ENCODE results near the gene SPOCD1. TPM values are rescaled to one million over a fixed set of nuclear protein-coding genes. Genes with fewer than 3 reads are reported as not detected.
A peak's percentile ranks its signal among the peaks of the same experiment; 100 is the strongest.

The SPOCD1 gene
- total and polyA plus RNA-seq, 12 donors: 0.09 to 2.4 (median 0.61) TPM

DNA sequence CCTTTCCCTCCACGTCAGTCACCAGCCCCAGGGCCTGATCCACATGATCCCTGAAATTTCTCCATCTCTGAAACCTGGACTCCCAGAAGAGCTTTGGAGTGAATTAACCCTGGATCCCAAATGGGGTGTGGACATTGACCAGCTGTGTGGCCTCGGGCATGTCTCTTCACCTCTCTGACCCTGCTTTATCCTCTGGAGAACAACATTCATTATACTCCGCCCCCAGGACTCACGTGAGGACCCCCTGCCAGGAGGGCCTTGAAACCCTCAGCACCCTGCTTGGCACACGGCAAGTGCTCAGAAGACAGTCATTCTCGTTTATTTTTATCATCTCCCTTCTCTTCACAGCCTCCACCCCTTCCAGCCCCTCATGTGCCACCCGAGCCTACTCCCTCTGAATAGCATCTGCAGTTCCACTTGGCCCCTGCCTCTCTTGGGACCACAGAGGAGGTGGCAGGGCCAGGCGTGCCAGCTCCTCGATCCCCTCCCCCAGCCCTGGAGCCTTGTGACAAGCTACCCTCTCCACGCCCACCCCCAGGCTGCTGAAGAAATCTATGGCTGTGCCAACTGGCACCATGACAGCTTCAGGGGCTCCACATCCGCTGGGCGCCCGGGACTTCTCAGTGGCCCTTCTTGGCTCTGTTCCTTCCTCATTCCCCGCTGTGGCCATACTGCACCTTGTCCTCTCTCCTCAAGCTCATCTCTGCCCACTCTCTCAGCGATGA lies 69.7 kb downstream of the SPOCD1 start:
- WGBS, 4 donors: 56 to 68% (median 62%) methylated on average over 12 to 15 of the region's 15 CpGs
- H3K4me3 ChIP-seq: no peak overlapping the region
- H3K36me3 ChIP-seq (replicated peaks in 1 of 2): no peaks in the 10 kb centered on the region
- no peak for DNase-seq
- H3K9me3 ChIP-seq (replicated peaks in 1 of 3): no peaks in the 10 kb centered on the region
- intact Hi-C loops (cut with DNase I): loop anchor here (5.0 kb wide), 1 partner anchor 84 kb away; no protein-coding TSS in a partner anchor
- TF ChIP-seq POLR2A (IDR thresholded peaks at IDR 0.05) (no peak), CTCF (IDR thresholded peaks at IDR 0.05) (peak in 2 of 6 experiments; percentile 13 to 16)
- peaks cover 0 to 5% of the 10 kb centered on the region in 2 donors for H3K4me1 ChIP-seq (replicated peaks in 1 of 2)
- no peaks in the 10 kb centered on the region for H3K27me3 ChIP-seq
- H3K27ac ChIP-seq: no peak overlapping the region

DNA sequence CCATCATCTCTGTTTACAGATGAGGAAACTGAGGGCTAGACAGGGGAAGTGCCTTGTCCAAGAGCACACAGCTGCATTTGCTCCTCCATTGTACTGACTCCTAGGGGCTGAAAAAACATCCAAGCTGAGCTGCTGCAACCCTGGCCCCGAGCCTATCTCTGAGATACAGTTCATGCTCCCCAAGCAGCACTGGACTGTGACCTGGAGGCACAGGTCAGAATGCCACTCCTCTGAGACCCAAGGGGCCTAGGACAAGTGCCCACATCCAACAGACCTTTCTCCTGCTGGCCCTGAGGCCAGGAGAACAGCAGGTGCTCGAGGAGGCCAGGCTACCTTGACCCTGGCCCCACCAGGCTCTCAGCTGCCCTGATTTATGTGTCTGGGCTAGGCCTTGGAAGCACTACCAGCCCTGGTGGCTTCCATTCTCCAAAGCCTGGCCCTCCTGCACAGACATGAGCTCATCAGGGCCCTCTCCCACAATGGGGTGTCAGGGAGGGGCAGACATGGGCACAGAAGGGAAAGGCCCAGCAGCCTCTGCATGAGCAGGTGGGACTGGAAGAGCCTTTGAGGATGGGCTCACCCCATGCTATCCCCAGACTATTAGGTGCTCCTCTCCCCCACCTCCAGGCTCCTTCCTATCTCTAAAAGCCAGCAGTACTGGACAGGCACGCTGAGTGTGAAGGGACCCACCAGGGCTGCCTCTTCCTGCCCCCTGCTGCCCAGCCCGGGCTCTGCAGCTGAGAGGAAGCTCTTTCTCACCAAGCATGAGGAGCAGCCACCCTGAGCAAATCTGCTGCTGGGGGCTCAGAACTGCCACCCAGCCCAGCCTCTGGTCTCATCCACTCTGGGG lies 70.5 kb downstream of the SPOCD1 start:
- DNase-seq: peak; percentile 63 to 86 (median 78)
- TF ChIP-seq CTCF (IDR thresholded peaks at IDR 0.05) (peak; percentile 62 to 80 (median 69)), POLR2A (IDR thresholded peaks at IDR 0.05) (no peak)
- Histone ChIP-seq H3K9me3 (replicated peaks in 1 of 3) (no peaks in the 10 kb centered on the region), H3K4me1 (replicated peaks in 1 of 2) (peaks cover 0 to 5% of the 10 kb centered on the region in 2 donors), H3K27ac (no peak overlapping the region), H3K36me3 (replicated peaks in 1 of 2) (no peaks in the 10 kb centered on the region), H3K27me3 (no peaks in the 10 kb centered on the region), H3K4me3 (no peak overlapping the region)
- WGBS, 4 donors: 16 to 46% (median 30%) methylated on average over 3 to 4 of the region's 4 CpGs
- intact Hi-C loops (cut with DNase I): loop anchor here (5.0 kb wide), 1 partner anchor 83 kb away; no protein-coding TSS in a partner anchor

GRCh38 chr1:31744165-31744888 lies 71.5 kb downstream of the SPOCD1 start:
- no peak overlapping the region for H3K27ac ChIP-seq
- TF ChIP-seq POLR2A (IDR thresholded peaks at IDR 0.05) (no peak), CTCF (IDR thresholded peaks at IDR 0.05) (no peak)
- DNase-seq: no peak
- WGBS, 4 donors: 91 to 95% (median 93%) methylated on average over 8 to 28 of the region's 28 CpGs
- no peak overlapping the region for H3K4me3 ChIP-seq
- H3K9me3 ChIP-seq (replicated peaks in 1 of 3): no peaks in the 10 kb centered on the region
- peaks cover 0 to 5% of the 10 kb centered on the region in 2 donors for H3K4me1 ChIP-seq (replicated peaks in 1 of 2)
- no peaks in the 10 kb centered on the region for H3K36me3 ChIP-seq (replicated peaks in 1 of 2)
- H3K27me3 ChIP-seq: no peaks in the 10 kb centered on the region
- intact Hi-C loops (cut with DNase I): no loop called here

Measured in adrenal gland (tissue), 12 donors.